ENCODE measurements around the gene XPNPEP1.

The XPNPEP1 gene

GRCh38 chr10:109904397-109904796 lies 18.9 kb downstream of the XPNPEP1 start:
- Histone ChIP-seq H4K20me1 (ENCODE audit: insufficient read depth, low read length) (no peaks in the 10 kb centered on the region), H3K27ac (ENCODE audit: low read length) (no peak overlapping the region), H3K27me3 (ENCODE audit: low read depth, low read length) (no peaks in the 10 kb centered on the region), H3K9ac (ENCODE audit: low read length) (no peak overlapping the region), H3K9me3 (ENCODE audit: insufficient read depth, low read length) (no peaks in the 10 kb centered on the region), H2AFZ (ENCODE audit: low read depth, low read length) (no peak overlapping the region), H3K36me3 (replicated peaks; ENCODE audit: low read depth, low read length) (peaks cover 14% of the 10 kb centered on the region), H3K79me2 (ENCODE audit: low read length) (no peaks in the 10 kb centered on the region), H3K4me3 (ENCODE audit: low read length) (no peak overlapping the region), H3K4me2 (ENCODE audit: low read length) (no peak overlapping the region), H3K4me1 (ENCODE audit: low read length) (no peaks in the 10 kb centered on the region)
- TF ChIP-seq EZH2phosphoT487 (IDR thresholded peaks at IDR 0.05; ENCODE audit: low read depth) (no peak), CTCF (IDR thresholded peaks at IDR 0.05; ENCODE audit: low read depth, low read length) (no peak)

- no peaks in the 10 kb centered on the region for H3K79me2 ChIP-seq (ENCODE audit: low read length)
- H3K9me3 ChIP-seq (ENCODE audit: insufficient read depth, low read length): no peaks in the 10 kb centered on the region
- H3K4me1 ChIP-seq (ENCODE audit: low read length): no peaks in the 10 kb centered on the region
- no peak overlapping the region for H3K27ac ChIP-seq (ENCODE audit: low read length)
- H3K27me3 ChIP-seq (ENCODE audit: low read depth, low read length): no peaks in the 10 kb centered on the region
- H2AFZ ChIP-seq (ENCODE audit: low read depth, low read length): no peak overlapping the region
- peaks cover 14% of the 10 kb centered on the region for H3K36me3 ChIP-seq (replicated peaks; ENCODE audit: low read depth, low read length)
- no peak overlapping the region for H3K4me3 ChIP-seq (ENCODE audit: low read length)
- TF ChIP-seq EZH2phosphoT487 (IDR thresholded peaks at IDR 0.05; ENCODE audit: low read depth): no peak
- TF ChIP-seq CTCF (IDR thresholded peaks at IDR 0.05; ENCODE audit: low read depth, low read length): no peak
- H3K9ac ChIP-seq (ENCODE audit: low read length): no peak overlapping the region
- no peak overlapping the region for H3K4me2 ChIP-seq (ENCODE audit: low read length)
- H4K20me1 ChIP-seq (ENCODE audit: insufficient read depth, low read length): no peaks in the 10 kb centered on the region
Observed at GRCh38 chr10:109902992-109903947, 20.0 kb downstream of the XPNPEP1 start.

GRCh38 chr10:109899356-109900331 lies 23.7 kb downstream of the XPNPEP1 start:
- H3K9me3 ChIP-seq (ENCODE audit: insufficient read depth, low read length): no peaks in the 10 kb centered on the region
- no peaks in the 10 kb centered on the region for H3K79me2 ChIP-seq (ENCODE audit: low read length)
- no peaks in the 10 kb centered on the region for H3K27me3 ChIP-seq (ENCODE audit: low read depth, low read length)

More at GRCh38 chr10:109899356-109900331, 23.7 kb downstream of the XPNPEP1 start:
- H3K4me2 ChIP-seq (ENCODE audit: low read length): no peak overlapping the region
- no peak overlapping the region for H2AFZ ChIP-seq (ENCODE audit: low read depth, low read length)
- no peaks in the 10 kb centered on the region for H3K4me1 ChIP-seq (ENCODE audit: low read length)
- no peaks in the 10 kb centered on the region for H3K36me3 ChIP-seq (replicated peaks; ENCODE audit: low read depth, low read length)
- no peak overlapping the region for H3K27ac ChIP-seq (ENCODE audit: low read length)
- H3K4me3 ChIP-seq (ENCODE audit: low read length): no peak overlapping the region
- peaks cover 6% of the 10 kb centered on the region; the same call in 1 of the 2 replicates for H4K20me1 ChIP-seq (ENCODE audit: insufficient read depth, low read length)
- TF ChIP-seq CTCF (IDR thresholded peaks at IDR 0.05; ENCODE audit: low read depth, low read length) (no peak), EZH2phosphoT487 (IDR thresholded peaks at IDR 0.05; ENCODE audit: low read depth) (no peak)
- H3K9ac ChIP-seq (ENCODE audit: low read length): no peak overlapping the region
